Psoas muscle (tissue), 8 donors: ENCODE measurements around the gene GNB5. TPM values are rescaled to one million over a fixed set of nuclear protein-coding genes. Genes with fewer than 3 reads are reported as not detected.
A peak's percentile ranks its signal among the peaks of the same experiment; 100 is the strongest.

ENCODE experiments used
- ATAC-seq, 4 donors: fragments of 200-7000 bp; cut with Tn5 transposase; one replicate each; pipeline ENCODE4 v1.9.1; 2020; ENCODE audit warnings: moderate library complexity in 3 of 4, mild to moderate bottlenecking in 2 of 4
- DNase-seq, 2 donors: peaks; one replicate each; pipeline ENCODE4 v3.0.0-alpha.2; 2020
- H3K27ac ChIP-seq: fragments of 200-600 bp; one replicate; pipeline ENCODE4 v1.8.0; 2022
- H3K27me3 ChIP-seq, 3 donors: fragments of 200-600 bp in 1 of 3; one replicate each; pipeline versions ENCODE4 v1.6.1 to v1.8.0; 2013 to 2022; ENCODE audit warnings: low read length in 2 of 3, mild to moderate bottlenecking in 2 of 3, moderate library complexity in 1 of 3; ENCODE audit not compliant: insufficient read depth in 3 of 3
- H3K36me3 ChIP-seq, 2 donors: fragments of 200-600 bp in 1 of 2; one replicate each; pipeline versions ENCODE4 v1.6.1 to v1.8.0; 2013 to 2022; ENCODE audit warnings: low read depth in 1 of 2, mild to moderate bottlenecking in 1 of 2, moderate library complexity in 1 of 2; ENCODE audit not compliant: insufficient read depth in 1 of 2
- H3K4me1 ChIP-seq: fragments of 200-600 bp; one replicate; pipeline ENCODE4 v1.8.0; 2022
- H3K4me3 ChIP-seq: fragments of 200-600 bp; one replicate; pipeline ENCODE4 v1.8.0; 2022; ENCODE audit warnings: mild to moderate bottlenecking
- H3K9me3 ChIP-seq: fragments of 200-600 bp; one replicate; pipeline ENCODE4 v1.8.0; 2022
- WGBS, 3 donors: extraction: QIAGEN DNeasy Blood & Tissue Kit; methylation state at CpG; one replicate each; pipeline versions ENCODE4 v1.1.6 to v1.1.7; 2013; 5-methylcytosine and 5-hydroxymethylcytosine counted together
- intact Hi-C, 2 donors: fragments of 100-400 bp; cut with DNase I; formaldehyde crosslinking; loops; one replicate each; pipeline versions ENCODE4 v1.11.0 to v1.14.2; 2022
- polyA plus RNA-seq, 3 donors: library from polyadenylated mRNA; stranded (reverse); fragments of 200-250 nt; gene quantifications; one replicate each; pipeline ENCODE4 v1.2.3, GENCODE V29; 2013
- total RNA-seq, 4 donors: library from RNA; stranded (reverse); fragmentation: NEBNext Ultra II Directional in 2 of 4; extraction: Animal tissue kit (Norgen Biotek cat#: 25700) in 2 of 4; gene quantifications; one replicate each; pipeline versions ENCODE4 v1.2.1 to v1.2.4, GENCODE V29; 2021 to 2023
- TF ChIP-seq, protein P1 (sequence below): fragments of 200-600 bp; IDR thresholded peaks from one replicate; pipeline ENCODE4 v1.8.0; 2022; ENCODE audit warnings: antibody characterized with exemption
- donor health status: healthy with polysubstance abuse.
- donor health status: DM: no; HTN: no; CAD: no; lungs with moderate emphysema.
- donor health status: Bipolar disorder and iron deficiency.
- donor health status: healthy.
- donor health status: DM: yes; HTN: yes; CAD: no.
- donor health status: DM: no; HTN: no; CAD: no.
- donor health status: DM: no; HTN: no; CAD: no.
- donor health status: DM: yes; HTN: yes; CAD: no.

The GNB5 gene
- total and polyA plus RNA-seq, 7 donors = 0.86 to 2.5 (median 1.4) TPM

DNA sequence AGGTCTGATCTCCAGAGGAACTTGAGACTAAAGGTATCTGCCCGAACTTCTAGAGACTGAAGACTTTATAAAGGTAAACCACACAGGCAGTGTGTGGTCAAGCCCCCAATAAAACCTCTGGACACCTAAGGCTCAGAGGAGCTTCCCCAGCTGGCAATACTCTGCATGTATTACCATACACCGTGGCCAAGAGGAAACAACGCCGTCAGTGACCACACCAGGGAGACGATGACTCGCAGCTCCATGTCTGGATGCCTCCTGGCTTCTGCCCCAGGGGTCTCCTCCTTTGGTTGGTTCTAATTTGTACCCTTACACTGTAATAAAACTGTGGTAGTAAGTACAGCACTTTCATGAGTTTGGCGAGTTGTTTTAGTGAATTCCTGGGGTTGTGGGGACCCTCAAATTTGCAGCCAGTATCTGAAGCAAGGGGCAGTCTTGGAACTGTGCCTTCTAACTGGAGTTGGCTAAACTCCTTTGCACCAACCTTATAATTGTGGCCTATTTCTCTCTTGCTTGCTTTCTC, 46.5 kb downstream of the GNB5 start:
- Histone ChIP-seq H3K9me3 (no peaks in the 10 kb centered on the region), H3K27ac (no peak overlapping the region), H3K36me3 (no peaks in the 10 kb centered on the region), H3K4me3 (no peak overlapping the region), H3K4me1 (no peaks in the 10 kb centered on the region), H3K27me3 (no peaks in the 10 kb centered on the region)
- WGBS, 3 donors = 79 to 82% (median 79%) methylated on average over 7 of the region's 7 CpGs
- TF ChIP-seq, protein P1, sequence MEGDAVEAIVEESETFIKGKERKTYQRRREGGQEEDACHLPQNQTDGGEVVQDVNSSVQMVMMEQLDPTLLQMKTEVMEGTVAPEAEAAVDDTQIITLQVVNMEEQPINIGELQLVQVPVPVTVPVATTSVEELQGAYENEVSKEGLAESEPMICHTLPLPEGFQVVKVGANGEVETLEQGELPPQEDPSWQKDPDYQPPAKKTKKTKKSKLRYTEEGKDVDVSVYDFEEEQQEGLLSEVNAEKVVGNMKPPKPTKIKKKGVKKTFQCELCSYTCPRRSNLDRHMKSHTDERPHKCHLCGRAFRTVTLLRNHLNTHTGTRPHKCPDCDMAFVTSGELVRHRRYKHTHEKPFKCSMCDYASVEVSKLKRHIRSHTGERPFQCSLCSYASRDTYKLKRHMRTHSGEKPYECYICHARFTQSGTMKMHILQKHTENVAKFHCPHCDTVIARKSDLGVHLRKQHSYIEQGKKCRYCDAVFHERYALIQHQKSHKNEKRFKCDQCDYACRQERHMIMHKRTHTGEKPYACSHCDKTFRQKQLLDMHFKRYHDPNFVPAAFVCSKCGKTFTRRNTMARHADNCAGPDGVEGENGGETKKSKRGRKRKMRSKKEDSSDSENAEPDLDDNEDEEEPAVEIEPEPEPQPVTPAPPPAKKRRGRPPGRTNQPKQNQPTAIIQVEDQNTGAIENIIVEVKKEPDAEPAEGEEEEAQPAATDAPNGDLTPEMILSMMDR = no peak
- ATAC-seq = no peak
- intact Hi-C loops = loop anchor here in 1 of 2 donors (10.0 kb wide), 1 partner anchor 260 kb away; no protein-coding TSS in a partner anchor
- DNase-seq = no peak

- Histone ChIP-seq H3K27ac (no peak overlapping the region), H3K9me3 (no peaks in the 10 kb centered on the region), H3K4me3 (no peak overlapping the region), H3K4me1 (no peaks in the 10 kb centered on the region), H3K36me3 (no peaks in the 10 kb centered on the region), H3K27me3 (no peaks in the 10 kb centered on the region)
- 69 to 81% (median 80%) methylated on average over 11 of the region's 11 CpGs for WGBS, 3 donors
- TF ChIP-seq, protein P1 = no peak
- intact Hi-C loops = loop anchor here in 1 of 2 donors (10.0 kb wide), 1 partner anchor 259 kb away; no protein-coding TSS in a partner anchor
- no peak for DNase-seq
- no peak for ATAC-seq
Observed at GRCh38 chr15:52143873-52144272, 47.3 kb downstream of the GNB5 start.

- 81 to 88% (median 84%) methylated on average over 4 of the region's 4 CpGs for WGBS, 3 donors
- DNase-seq = no peak
- intact Hi-C loops = loop anchor here in 1 of 2 donors (10.0 kb wide), 1 partner anchor 256 kb away; no protein-coding TSS in a partner anchor
- Histone ChIP-seq H3K27ac (no peak overlapping the region), H3K27me3 (no peaks in the 10 kb centered on the region), H3K4me3 (no peak overlapping the region), H3K4me1 (no peaks in the 10 kb centered on the region), H3K36me3 (no peaks in the 10 kb centered on the region), H3K9me3 (no peaks in the 10 kb centered on the region)
- ATAC-seq = no peak
- TF ChIP-seq, protein P1 = no peak
Observed at GRCh38 chr15:52140646-52141045, 50.5 kb downstream of the GNB5 start.

GRCh38 chr15:52139599-52140462, 51.4 kb downstream of the GNB5 start:
- no peaks in the 10 kb centered on the region for H3K4me1 ChIP-seq
- TF ChIP-seq, protein P1 = peak; percentile 71
- DNase-seq (peak; percentile 72 to 81), ATAC-seq (peak; percentile 40 to 70 (median 60))
- H3K27me3 ChIP-seq = no peaks in the 10 kb centered on the region
- no peak overlapping the region for H3K27ac ChIP-seq
- intact Hi-C loops = loop anchor here in 1 of 2 donors (5.0 to 10.0 kb wide), 2 partner anchors 168 to 255 kb away; partner anchors contain the start of gene LEO1
- no peaks in the 10 kb centered on the region for H3K36me3 ChIP-seq
- no peak overlapping the region for H3K4me3 ChIP-seq
- 56 to 69% (median 60%) methylated on average over 17 of the region's 17 CpGs for WGBS, 3 donors
- no peaks in the 10 kb centered on the region for H3K9me3 ChIP-seq
